CD8-positive, alpha-beta memory T cell (primary cell): ENCODE measurements around the gene NADSYN1. TPM values are rescaled to one million over a fixed set of nuclear protein-coding genes. Genes with fewer than 3 reads are reported as not detected.
"Not testable (repeated sequence)": the region's sequence is repeated elsewhere in the genome, so short reads cannot be mapped to it uniquely, and the experiment has no call there.

Source experiments
- CTCF ChIA-PET: fragments of 350-600 bp; sonication (Branson Sonifier 250); formaldehyde crosslinking; loops from one replicate; lab custom pipeline; 2021; ENCODE audit warnings: antibody characterized with exemption; lab: Charles Lee
- POLR2A ChIA-PET: fragments of 350-600 bp; sonication (Branson Sonifier 250); formaldehyde crosslinking; loops from one replicate; lab custom pipeline; 2021; ENCODE audit warnings: antibody characterized with exemption; lab: Charles Lee
- DNase-seq, 5 donors: peaks; one replicate each; pipeline versions ENCODE4 v3.0.0 to v3.0.0-alpha.2; 2020 to 2022; ENCODE audit warnings: mixed read lengths in 1 of 5
- H3K27ac ChIP-seq: one replicate; pipeline ENCODE4 v1.7.0; 2013; ENCODE audit warnings: low read depth, mild to moderate bottlenecking, low read length, moderate library complexity
- H3K27me3 ChIP-seq: 2 replicates; pipeline ENCODE4 v1.7.0; 2013; ENCODE audit warnings: low read length, mild to moderate bottlenecking; ENCODE audit not compliant: insufficient read depth, poor library complexity, severe bottlenecking
- H3K36me3 ChIP-seq: 2 replicates; pipeline ENCODE4 v1.7.0; 2013; ENCODE audit warnings: mild to moderate bottlenecking, low read length, moderate library complexity; ENCODE audit not compliant: insufficient read depth
- H3K4me1 ChIP-seq: 2 replicates; pipeline ENCODE4 v1.7.0; 2013; ENCODE audit warnings: mild to moderate bottlenecking, low read length, moderate library complexity; ENCODE audit not compliant: insufficient read depth
- H3K4me3 ChIP-seq: 2 replicates; pipeline ENCODE4 v1.7.0; 2013; ENCODE audit warnings: mild to moderate bottlenecking, low read length
- H3K9me3 ChIP-seq: 2 replicates; pipeline ENCODE4 v1.7.0; 2013; ENCODE audit warnings: mild to moderate bottlenecking, low read length
- H3K27ac Mint-ChIP-seq, 8 donors: one replicate each; pipeline ENCODE4 v1.8.0; 2020 to 2021; ENCODE audit warnings: mixed read lengths in 8 of 8, mild to moderate bottlenecking in 6 of 8, inconsistent platforms in 3 of 8, moderate library complexity in 3 of 8
- H3K27me3 Mint-ChIP-seq, 2 donors: one replicate each; pipeline ENCODE4 v1.8.0; 2020 to 2021; ENCODE audit warnings: mixed read lengths in 2 of 2, mild to moderate bottlenecking in 1 of 2, moderate library complexity in 1 of 2
- H3K36me3 Mint-ChIP-seq, 3 donors: one replicate each; pipeline ENCODE4 v1.8.0; 2020 to 2021; ENCODE audit warnings: mixed read lengths in 3 of 3, inconsistent platforms in 1 of 3, mild to moderate bottlenecking in 1 of 3
- H3K4me1 Mint-ChIP-seq, 3 donors: one replicate each; pipeline ENCODE4 v1.8.0; 2020 to 2021; ENCODE audit warnings: mixed read lengths in 3 of 3, inconsistent platforms in 1 of 3, mild to moderate bottlenecking in 1 of 3
- H3K4me3 Mint-ChIP-seq, 7 donors: one replicate each; pipeline ENCODE4 v1.8.0; 2020 to 2021; ENCODE audit warnings: mixed read lengths in 7 of 7, mild to moderate bottlenecking in 6 of 7, moderate library complexity in 4 of 7, inconsistent platforms in 2 of 7
- H3K9me3 Mint-ChIP-seq, 5 donors: one replicate each; pipeline ENCODE4 v1.8.0; 2020 to 2022; ENCODE audit warnings: mixed read lengths in 5 of 5, mild to moderate bottlenecking in 3 of 5, moderate library complexity in 2 of 5, inconsistent platforms in 1 of 5
- polyA plus RNA-seq: library from polyadenylated mRNA; unstranded; fragments of 300-500 nt; fragmentation: Illumina TruSeq; gene quantifications from one replicate; pipeline ENCODE4 v1.2.3, GENCODE V29; 2021
- total RNA-seq, 2 experiments: library from RNA; stranded (reverse); gene quantifications; one replicate each; pipeline ENCODE4 v1.2.3, GENCODE V29; 2021

Gene NADSYN1
- total and polyA plus RNA-seq, 3 experiments from 2014 or later, result 43.6 to 62.5 (median 60.3) TPM

DNA sequence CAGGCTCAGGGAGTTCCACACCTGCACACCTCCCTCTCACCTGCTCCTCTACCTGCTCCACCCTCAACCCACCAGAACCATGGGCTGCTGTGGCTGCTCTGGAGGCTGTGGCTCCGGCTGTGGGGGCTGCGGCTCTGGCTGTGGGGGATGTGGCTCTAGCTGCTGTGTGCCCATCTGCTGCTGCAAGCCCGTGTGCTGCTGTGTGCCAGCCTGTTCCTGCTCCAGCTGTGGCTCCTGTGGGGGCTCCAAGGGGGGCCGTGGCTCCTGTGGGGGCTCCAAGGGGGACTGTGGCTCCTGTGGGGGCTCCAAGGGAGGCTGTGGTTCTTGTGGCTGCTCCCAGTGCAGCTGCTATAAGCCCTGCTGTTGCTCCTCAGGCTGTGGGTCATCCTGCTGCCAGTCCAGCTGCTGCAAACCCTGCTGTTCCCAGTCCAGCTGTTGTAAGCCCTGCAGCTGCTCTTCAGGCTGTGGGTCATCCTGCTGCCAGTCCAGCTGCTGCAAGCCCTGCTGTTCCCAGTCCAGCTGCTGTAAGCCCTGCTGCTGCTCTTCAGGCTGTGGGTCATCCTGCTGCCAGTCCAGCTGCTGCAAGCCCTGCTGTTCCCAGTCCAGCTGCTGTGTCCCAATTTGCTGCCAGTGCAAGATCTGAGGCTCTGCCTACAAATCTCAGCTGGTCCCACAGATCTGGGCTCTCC lies 85.1 kb downstream of the NADSYN1 start, which contains the start of gene KRTAP5-8:
KRTAP5-8 (plus strand) TSS at position 49 of the 689 bp plus-strand sequence; CDS start at position 80, 31 bp downstream.
- POLR2A ChIA-PET, H3K36me3 ChIP-seq, DNase-seq, H3K4me3 Mint-ChIP-seq, H3K4me1 ChIP-seq, H3K9me3 ChIP-seq, H3K4me3 ChIP-seq, CTCF ChIA-PET, H3K27ac Mint-ChIP-seq, H3K27me3 ChIP-seq, H3K4me1 Mint-ChIP-seq, H3K27ac ChIP-seq, H3K9me3 Mint-ChIP-seq: not testable (repeated sequence)
- H3K36me3 Mint-ChIP-seq, result peaks cover 0 to 11% (median 0%) of the 10 kb centered on the region in 3 donors
- peaks cover 15 to 41% of the 10 kb centered on the region in 2 donors for H3K27me3 Mint-ChIP-seq

DNA sequence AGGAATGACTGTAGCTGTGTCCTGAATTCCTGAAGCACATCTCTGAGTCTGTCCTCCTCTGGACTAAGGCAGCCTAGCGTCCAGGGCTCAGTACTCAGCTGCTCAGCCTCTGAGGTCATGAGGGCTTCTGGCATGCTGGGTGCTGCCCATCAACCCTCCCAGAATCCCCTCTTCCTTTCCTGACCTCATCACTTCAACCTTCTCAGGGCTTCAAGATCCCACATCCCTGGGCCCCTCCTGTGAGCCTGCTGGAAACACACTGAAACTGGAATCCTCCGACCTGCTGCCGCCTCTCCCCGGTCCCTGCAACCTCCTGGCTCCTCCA lies 85.6 kb downstream of the NADSYN1 start:
- H3K36me3 Mint-ChIP-seq, result peaks cover 0 to 11% (median 0%) of the 10 kb centered on the region in 3 donors
- ChIA-PET POLR2A (no interaction called here), CTCF (no interaction called here)
- H3K27me3 Mint-ChIP-seq, result peaks cover 11 to 45% of the 10 kb centered on the region in 2 donors
- H3K4me1 ChIP-seq, result no peaks in the 10 kb centered on the region
- no peaks in the 10 kb centered on the region for H3K36me3 ChIP-seq
- H3K27me3 ChIP-seq, result no peaks in the 10 kb centered on the region
- no peaks in the 10 kb centered on the region for H3K9me3 ChIP-seq
- no peak overlapping the region for H3K27ac Mint-ChIP-seq
- no peak overlapping the region for H3K27ac ChIP-seq
- H3K4me1 Mint-ChIP-seq, result peaks cover 0 to 5% (median 2%) of the 10 kb centered on the region in 3 donors
- DNase-seq, result no peak
- peaks cover 0 to 9% (median 5%) of the 10 kb centered on the region in 5 donors for H3K9me3 Mint-ChIP-seq
- H3K4me3 ChIP-seq, result no peak overlapping the region
- no peak overlapping the region for H3K4me3 Mint-ChIP-seq

DNA sequence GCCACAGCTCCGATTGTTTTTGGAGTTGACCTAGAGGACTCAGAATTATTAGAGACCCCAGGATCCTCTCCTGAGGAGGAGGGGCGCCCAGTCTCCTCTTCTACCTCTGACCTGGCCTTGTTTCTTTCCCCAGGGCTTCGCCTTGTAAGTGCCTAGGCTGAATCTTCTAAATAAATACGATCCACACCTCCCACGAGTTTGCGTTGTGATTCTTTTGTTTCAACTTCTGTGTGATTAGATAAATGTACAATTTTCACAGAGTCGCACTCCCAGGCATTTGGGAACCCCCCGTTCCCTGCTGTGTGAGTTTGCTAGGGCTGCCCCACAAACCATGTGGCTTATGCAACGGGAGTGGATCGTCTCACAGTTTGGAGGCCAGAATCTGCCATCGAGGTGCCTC lies 86.0 kb downstream of the NADSYN1 start:
- Histone ChIP-seq H3K4me1 (no peaks in the 10 kb centered on the region), H3K9me3 (no peaks in the 10 kb centered on the region), H3K27ac (no peak overlapping the region), H3K36me3 (no peaks in the 10 kb centered on the region), H3K27me3 (no peaks in the 10 kb centered on the region), H3K4me3 (no peak overlapping the region)
- H3K4me3 Mint-ChIP-seq, result no peak overlapping the region
- CTCF ChIA-PET, result no interaction called here
- POLR2A ChIA-PET, result no interaction called here
- peaks cover 0 to 11% (median 0%) of the 10 kb centered on the region in 3 donors for H3K36me3 Mint-ChIP-seq
- H3K4me1 Mint-ChIP-seq, result peaks cover 0 to 8% (median 4%) of the 10 kb centered on the region in 3 donors
- no peak for DNase-seq
- H3K9me3 Mint-ChIP-seq, result peaks cover 0 to 9% (median 5%) of the 10 kb centered on the region in 5 donors
- peaks cover 11 to 45% of the 10 kb centered on the region in 2 donors for H3K27me3 Mint-ChIP-seq
- H3K27ac Mint-ChIP-seq, result no peak overlapping the region

DNA sequence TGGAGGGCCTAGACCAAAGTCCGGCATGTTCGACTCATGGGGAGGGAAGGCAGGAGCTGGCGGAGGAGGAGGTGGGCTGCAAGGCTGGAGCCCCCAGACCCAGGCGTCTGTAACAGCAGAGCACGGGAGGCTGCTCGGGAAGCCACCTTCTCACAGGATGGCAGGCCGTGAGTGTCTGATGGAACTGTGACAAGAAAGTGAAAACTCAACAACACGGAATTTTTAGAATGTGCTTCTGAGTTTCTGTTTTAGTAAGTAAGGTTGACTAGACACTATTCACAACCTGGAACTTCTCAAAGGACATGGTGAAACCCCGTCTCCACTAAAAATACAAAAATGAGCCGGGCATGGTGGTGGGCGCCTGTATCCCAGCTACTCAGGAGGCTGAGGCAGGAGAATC lies 87.0 kb downstream of the NADSYN1 start:
- H3K27me3 ChIP-seq, H3K4me1 ChIP-seq, H3K9me3 ChIP-seq, H3K4me3 ChIP-seq, H3K36me3 ChIP-seq, H3K4me1 Mint-ChIP-seq, DNase-seq, CTCF ChIA-PET, H3K27ac Mint-ChIP-seq, H3K27ac ChIP-seq, H3K9me3 Mint-ChIP-seq, POLR2A ChIA-PET, H3K4me3 Mint-ChIP-seq: not testable (repeated sequence)
- H3K27me3 Mint-ChIP-seq, result peaks cover 13 to 51% of the 10 kb centered on the region in 2 donors
- peaks cover 0 to 11% (median 0%) of the 10 kb centered on the region in 3 donors for H3K36me3 Mint-ChIP-seq

DNA sequence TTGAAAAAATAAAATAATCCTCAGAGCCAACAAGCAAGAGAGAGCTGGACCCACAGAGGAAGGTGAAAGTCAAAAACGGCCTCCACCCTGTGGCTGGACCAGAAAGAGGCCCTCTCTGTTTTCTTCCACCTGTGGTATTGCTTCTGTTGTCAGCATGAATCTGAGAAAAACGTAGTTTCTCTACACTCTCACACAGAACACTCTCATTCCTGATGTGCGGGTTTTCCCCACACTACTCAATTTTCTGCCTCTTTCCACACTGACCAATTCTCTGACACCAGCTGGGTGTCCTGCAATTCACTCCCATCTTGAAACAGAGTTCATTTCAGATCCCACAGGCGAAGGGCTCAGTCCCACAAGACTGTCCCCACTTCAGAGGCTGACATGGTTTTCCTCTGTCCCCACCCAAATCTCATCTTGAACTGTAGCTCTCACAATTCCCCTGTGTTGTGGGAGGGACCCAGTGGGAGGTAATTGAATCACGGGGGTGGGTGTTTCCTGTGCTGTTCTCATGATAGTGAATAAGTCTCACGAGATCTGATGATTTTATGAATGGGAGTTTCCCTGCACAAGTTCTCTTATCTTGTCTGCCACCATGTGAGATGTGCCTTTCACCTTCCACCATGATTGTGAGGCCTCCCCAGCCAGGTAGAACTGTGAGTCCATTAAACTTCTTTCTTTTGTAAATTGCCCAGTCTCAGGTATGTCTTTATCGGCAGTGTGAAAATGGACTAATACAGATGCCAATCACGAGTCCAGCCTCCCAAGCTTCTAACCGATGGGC lies 87.7 kb downstream of the NADSYN1 start:
- H3K27me3 ChIP-seq, DNase-seq, H3K4me3 ChIP-seq, H3K4me1 Mint-ChIP-seq, H3K4me1 ChIP-seq, H3K36me3 ChIP-seq, POLR2A ChIA-PET, H3K9me3 ChIP-seq, H3K4me3 Mint-ChIP-seq, CTCF ChIA-PET, H3K27ac ChIP-seq: not testable (repeated sequence)
- Mint-ChIP-seq H3K27me3 (peaks cover 16 to 52% of the 10 kb centered on the region in 2 donors), H3K27ac (peak overlapping the region in 1 of 8 donors; percentile 51), H3K36me3 (peaks cover 0 to 11% (median 0%) of the 10 kb centered on the region in 3 donors), H3K9me3 (peaks cover 0 to 10% (median 5%) of the 10 kb centered on the region in 5 donors)

DNA sequence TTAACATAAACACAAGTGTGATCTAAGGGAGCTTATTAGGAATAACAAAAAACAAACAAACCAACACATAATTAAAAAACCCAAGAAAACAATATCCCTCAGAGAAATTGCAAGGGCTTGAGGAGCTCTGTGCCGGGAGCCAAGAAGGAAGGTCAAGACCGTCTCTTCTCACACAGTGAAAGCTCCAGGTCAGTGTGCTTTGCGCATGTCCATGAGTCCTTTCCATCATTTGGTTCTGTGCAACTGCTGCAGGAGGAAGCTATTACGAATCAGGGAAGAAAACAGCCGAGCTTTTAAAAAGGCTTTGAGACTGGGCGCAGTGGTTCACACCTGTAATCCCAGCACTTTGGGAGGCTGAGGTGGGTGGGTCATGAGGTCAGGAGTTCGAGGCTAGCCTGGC lies 89.4 kb downstream of the NADSYN1 start:
- Histone ChIP-seq H3K36me3 (no peaks in the 10 kb centered on the region), H3K4me3 (no peak overlapping the region), H3K9me3 (no peaks in the 10 kb centered on the region), H3K27me3 (no peaks in the 10 kb centered on the region), H3K27ac (no peak overlapping the region), H3K4me1 (no peaks in the 10 kb centered on the region)
- H3K4me1 Mint-ChIP-seq, result peaks cover 0 to 8% (median 7%) of the 10 kb centered on the region in 3 donors
- no peak overlapping the region for H3K4me3 Mint-ChIP-seq
- no peak for DNase-seq
- ChIA-PET POLR2A (no interaction called here), CTCF (no interaction called here)
- H3K36me3 Mint-ChIP-seq, result peaks cover 0 to 11% (median 0%) of the 10 kb centered on the region in 3 donors
- peaks cover 0 to 10% (median 5%) of the 10 kb centered on the region in 5 donors for H3K9me3 Mint-ChIP-seq
- peaks cover 20 to 54% of the 10 kb centered on the region in 2 donors for H3K27me3 Mint-ChIP-seq
- no peak overlapping the region for H3K27ac Mint-ChIP-seq

DNA sequence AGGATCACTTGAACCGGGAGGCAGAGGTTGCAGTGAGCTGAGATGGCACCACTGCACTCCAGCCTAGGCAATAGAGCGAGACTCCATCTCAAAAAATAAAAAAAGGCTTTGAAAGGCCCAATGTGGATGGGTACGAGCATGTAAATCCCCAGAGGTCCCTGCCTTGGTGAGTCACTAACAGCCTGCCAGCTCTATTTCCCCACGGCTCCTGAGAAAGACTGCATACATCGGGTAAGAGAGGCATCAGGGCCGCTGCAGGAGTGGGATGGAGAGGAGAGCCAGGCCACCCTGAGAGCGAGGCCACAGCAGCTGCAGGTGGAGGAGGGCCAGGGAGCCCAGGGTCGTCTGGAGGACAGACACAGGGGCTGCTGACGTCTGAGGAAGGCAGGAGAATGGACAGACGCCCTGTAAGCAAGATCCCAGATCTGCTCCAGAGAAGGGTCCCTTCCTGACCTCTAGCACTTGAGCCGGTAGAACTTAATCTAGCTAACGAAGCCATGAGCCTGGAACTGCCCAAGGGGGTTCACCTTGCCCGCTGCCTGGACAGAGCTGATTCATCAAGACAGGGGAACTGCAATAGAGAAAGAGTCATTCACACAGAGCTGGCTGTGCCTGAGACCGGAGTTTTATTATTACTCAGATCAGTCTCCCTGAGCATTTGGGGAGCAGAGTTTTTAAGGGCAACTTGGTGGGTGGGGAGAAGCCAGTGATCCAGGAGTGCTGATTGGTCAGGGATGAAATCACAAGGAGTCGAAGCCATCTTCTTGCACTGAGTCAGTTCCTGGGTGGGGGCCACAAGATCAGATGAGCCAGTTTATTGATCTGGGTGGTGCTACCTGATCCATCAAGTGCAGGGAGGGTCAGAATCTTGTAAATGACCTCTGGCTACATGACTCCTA lies 90.1 kb downstream of the NADSYN1 start:
- no peak overlapping the region for H3K27ac ChIP-seq
- DNase-seq, result no peak
- peaks cover 21 to 58% of the 10 kb centered on the region in 2 donors for H3K27me3 Mint-ChIP-seq
- ChIA-PET CTCF (no interaction called here), POLR2A (no interaction called here)
- no peak overlapping the region for H3K4me3 Mint-ChIP-seq
- no peak overlapping the region for H3K4me3 ChIP-seq
- no peaks in the 10 kb centered on the region for H3K9me3 ChIP-seq
- peaks cover 0 to 10% (median 5%) of the 10 kb centered on the region in 5 donors for H3K9me3 Mint-ChIP-seq
- H3K27ac Mint-ChIP-seq, result no peak overlapping the region
- no peaks in the 10 kb centered on the region for H3K4me1 ChIP-seq
- H3K27me3 ChIP-seq, result peaks cover 3% of the 10 kb centered on the region
- H3K36me3 Mint-ChIP-seq, result peaks cover 0 to 11% (median 0%) of the 10 kb centered on the region in 3 donors
- peaks cover 0 to 8% (median 7%) of the 10 kb centered on the region in 3 donors for H3K4me1 Mint-ChIP-seq
- no peaks in the 10 kb centered on the region for H3K36me3 ChIP-seq
